Mucosa of gallbladder (tissue), 1 donor: ENCODE measurements around the gene RBBP8NL. TPM values are rescaled to one million over a fixed set of nuclear protein-coding genes. Genes with fewer than 3 reads are reported as not detected.
"Not testable (repeated sequence)": the region's sequence is repeated elsewhere in the genome, so short reads cannot be mapped to it uniquely, and the experiment has no call there.

Experiments used
- DNase-seq: peaks from one replicate; pipeline ENCODE4 v3.0.0-alpha.2; 2020; ENCODE audit warnings: low spot score
- total RNA-seq: library from RNA; stranded (reverse); gene quantifications from one replicate; pipeline ENCODE4 v1.2.1, GENCODE V29; 2021
- donor health status: DM: no; HTN: no; CAD: no.

RBBP8NL gene
- total RNA-seq, 1 donor from 2014 or later, result 6.2 TPM

DNA sequence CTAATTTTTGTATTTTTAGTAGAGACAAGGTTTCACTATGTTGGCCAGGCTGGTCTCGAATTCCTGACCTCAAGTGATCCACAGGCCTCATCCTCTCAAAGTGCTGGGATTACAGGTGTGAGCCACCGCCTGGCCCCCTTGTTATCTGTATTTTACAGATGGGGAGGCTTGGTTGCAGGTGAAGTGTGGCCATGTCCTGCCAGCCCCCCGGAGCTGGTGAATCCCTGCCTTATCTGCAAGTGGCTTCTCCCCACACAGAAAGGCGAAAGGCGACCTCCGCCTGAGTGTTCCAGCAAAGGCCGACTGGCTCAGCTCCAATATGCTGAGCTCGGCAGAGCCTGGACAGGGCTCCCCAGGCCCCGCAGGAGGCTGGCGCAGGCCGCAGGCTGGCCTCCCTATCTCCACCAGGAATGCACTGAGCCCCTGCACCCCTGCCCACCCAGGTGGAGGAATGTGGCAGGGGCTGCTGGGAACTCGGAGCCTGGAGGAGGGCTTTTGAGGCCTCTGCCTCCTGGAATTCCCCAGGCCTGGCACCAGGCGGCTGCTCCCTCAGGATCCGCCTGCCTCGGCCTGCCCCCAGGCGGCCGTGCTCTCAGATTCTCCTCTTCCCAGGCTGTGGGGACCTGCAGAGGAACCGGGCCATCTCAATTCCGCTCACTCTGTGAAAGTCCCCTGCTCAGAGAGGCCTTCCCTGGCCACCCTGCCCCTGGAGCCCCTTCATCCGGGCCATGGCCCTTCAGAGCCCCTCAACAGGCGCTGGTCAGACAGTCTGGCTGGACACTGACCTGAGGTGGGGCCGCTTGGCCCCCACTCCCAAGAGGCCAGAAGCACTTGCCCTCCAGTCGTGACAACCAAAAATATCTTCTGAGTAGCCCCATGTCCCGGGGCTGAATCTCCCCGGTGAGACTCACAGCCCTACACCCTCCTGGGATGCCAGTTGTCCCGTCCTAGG, 51.0 kb downstream of the RBBP8NL start:
- DNase-seq, result no peak

GRCh38 chr20:62374331-62375152, 52.8 kb downstream of the RBBP8NL start:
- no peak for DNase-seq

GRCh38 chr20:62373631-62374179, 53.6 kb downstream of the RBBP8NL start:
- not testable (repeated sequence) for DNase-seq

GRCh38 chr20:62372042-62372993, 55.0 kb downstream of the RBBP8NL start:
- DNase-seq, result no peak

DNA sequence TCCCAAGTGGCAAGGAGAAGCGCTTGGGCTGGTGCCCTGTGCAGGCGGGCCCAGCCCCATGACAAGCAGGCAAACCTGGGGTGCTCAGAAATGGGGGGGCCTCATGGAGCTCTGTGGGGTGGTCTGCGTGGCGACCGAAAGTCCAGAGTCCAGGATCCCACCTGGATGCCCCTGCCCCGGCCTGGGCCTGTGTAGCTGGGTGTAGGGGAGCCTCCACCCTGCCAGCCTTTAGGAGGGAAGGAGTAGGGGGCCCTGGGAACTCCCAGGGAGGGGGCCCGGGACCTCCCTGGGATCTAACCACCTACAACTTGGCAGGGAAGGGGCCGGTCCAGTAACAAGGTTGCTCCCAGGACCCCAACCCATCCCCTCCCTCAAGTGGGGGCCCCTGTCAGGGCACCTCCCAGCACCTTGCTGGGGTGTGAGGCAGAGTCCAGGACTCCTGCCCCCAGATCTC, 55.7 kb downstream of the RBBP8NL start:
- DNase-seq, result no peak

DNA sequence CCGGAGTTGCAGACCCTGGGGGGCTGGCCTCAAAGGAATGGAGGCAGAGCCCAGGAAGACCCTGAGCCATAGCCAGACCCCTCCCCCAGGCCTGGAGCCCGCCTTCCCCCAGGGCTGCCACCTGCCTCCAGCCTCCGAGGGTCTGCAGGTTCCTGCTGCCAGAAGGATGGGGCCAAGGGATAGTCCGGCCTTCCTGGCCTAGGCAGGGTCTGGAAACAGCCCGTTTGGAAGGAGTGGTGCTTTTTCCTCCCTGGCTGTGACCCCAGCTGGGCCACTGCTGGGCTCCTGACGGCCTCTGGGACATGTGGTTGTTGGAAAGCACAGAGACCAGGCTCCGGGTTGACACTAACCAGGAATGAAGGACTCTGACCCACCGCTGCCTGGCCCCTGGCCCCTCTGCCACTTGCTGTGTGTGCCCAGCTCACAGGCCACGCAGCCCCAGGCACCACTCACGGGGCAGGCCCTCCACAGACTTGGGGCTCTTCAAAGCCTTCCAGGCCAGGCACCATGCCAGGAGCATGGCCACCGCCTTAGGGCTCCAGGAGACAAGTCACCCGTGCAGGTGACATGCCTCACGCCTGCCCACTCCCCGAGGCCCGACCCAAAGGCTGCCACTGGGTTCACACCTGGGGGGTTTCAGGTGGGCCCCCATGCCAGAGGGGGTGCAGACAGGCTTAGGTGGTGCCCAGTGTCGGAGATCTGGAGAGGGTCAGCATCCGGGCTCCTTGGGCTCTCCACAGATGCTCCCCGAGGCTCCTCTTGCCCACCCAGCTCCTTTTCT, 56.3 kb downstream of the RBBP8NL start:
- DNase-seq, result no peak

DNA sequence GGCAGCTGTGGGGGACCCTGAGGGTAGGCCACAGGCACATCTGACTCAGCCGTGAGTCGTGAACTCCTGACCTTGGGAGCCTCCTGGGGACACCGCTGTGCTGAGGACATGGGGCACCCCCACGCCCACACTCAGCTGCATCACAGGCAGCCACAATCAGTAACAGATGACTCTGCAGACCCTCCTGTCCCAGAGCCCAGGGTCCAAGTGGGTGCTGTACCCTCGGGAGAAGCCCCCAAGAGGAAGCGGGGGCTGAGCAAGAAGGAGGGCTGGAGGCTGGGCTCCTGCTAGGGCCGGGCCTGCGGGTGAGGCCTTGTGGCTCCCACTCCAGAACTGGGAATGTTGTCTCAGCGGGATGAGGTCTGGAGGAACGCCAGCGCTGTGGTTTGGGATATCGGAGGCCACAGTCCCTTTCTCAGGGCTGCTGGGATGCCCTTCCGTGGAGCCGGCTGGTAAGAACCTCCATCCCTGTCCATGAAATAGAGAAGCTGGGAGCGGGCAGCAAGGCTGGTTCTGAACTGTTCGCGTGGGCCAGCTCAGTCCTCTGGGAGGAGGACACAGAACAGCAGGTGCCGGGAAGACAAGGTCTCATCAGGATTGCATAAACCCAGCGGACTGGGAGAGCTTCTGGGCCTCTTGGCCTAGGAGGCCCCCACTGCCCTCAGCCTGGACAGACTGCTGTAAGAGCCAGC, 57.1 kb downstream of the RBBP8NL start:
- no peak for DNase-seq

- no peak for DNase-seq
Measured at GRCh38 chr20:62369815-62370114, 57.6 kb downstream of the RBBP8NL start.

DNA sequence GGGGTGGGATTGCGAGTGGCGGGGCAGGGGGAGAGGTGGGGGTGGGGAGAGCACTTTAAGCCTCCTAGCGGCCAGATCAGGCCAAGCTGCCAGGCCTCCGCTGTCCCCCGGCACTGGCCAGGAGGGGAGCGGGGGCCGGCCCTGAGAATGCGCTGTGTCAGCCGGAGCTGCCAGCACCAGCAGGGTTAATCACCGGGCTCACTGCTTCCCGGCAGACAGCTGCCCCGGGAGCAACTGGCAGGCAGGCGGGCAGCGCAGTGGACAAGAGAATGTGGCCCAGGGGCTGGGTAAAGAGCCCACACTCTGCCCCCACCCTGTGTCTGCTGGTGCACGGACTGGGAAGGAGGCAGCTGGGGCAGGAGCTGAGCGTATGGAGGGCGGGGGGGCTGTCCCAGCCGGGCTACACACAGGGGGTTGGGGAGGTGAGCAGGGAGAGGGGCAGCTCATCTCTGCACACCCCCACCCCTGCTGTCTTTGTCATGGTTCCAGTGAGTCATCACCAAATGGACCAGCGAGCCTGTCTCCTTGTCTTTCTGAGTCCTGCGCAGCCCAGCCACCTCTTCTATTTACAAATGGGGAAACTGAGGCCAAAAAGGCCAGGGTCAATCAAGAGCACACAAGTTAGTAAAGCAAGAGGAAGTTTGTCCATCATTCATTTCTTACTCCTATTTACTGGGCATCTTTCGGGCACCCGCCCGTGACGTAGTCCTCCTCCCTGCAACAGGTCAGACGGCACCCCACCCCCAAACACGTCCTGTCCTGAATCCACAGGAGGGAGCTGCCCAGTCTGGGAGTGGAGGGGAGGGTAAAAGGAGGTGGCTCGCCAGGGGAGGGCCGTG, 58.1 kb downstream of the RBBP8NL start:
- no peak for DNase-seq

DNA sequence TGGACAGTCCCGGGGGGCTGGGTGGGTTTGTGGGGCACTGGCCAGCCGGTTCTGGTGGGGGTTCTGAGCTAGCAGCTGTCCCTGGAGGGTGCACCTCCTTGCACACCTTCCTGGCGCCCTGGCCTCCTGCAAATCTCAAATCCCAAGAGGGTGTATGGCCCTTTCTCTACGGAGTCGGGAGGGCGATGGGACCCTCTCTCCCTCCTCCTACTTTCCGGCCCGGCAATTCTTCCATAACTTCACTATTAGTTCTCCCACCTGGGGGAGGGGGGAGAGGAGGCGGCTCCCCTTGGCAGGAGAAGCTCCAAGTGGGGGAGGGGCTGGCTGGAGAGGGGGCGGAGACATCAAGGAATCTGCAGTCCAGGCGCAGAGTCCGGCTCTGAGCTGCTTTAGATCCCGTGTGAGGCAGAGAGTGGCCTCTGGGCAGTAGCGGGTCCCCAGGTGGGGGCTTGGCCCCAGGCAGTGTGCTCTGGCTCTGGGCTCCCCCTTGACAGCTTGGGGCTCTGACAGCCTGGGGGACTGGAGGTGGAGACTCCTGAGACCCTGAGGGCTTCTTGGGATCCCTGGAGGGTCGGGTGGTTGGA, 58.9 kb downstream of the RBBP8NL start:
- no peak for DNase-seq

DNA sequence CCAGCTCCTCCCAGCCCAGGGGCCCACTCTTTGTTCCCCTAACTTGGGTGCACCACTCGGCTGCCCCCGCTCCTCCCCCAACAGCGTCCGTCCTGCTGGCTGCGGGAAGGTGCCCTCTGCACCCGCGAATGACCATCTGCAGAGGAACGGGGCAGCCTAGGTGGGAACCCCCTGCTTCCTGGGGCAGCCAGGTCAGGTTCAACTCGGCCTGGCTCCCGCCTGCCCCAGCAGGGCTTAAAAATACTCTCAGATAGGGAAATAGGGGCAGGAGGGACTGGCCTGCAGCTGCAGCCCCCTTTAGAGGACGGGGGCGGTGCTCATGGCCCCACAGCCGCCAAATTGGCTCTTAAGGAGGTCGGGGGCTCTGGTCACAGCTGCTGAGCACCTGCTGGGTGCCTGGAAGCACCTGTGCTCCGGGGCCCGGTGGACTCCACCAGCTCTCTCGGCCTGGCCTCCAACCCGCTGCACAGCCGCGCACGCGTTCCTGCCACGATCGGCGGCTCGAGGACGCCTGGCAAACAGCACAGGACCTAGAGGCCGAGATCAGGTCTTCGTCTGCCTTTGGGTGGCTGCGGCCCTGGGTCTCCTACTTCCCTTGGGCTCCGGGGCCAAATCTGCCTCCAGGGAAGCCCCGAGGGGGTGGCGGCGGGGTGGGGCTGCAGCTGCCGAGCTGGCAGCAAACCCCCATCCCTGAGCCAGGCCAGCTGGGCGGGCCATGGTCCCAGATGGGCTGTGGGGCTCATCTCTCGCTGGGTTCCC, 59.5 kb downstream of the RBBP8NL start:
- DNase-seq, result no peak

DNA sequence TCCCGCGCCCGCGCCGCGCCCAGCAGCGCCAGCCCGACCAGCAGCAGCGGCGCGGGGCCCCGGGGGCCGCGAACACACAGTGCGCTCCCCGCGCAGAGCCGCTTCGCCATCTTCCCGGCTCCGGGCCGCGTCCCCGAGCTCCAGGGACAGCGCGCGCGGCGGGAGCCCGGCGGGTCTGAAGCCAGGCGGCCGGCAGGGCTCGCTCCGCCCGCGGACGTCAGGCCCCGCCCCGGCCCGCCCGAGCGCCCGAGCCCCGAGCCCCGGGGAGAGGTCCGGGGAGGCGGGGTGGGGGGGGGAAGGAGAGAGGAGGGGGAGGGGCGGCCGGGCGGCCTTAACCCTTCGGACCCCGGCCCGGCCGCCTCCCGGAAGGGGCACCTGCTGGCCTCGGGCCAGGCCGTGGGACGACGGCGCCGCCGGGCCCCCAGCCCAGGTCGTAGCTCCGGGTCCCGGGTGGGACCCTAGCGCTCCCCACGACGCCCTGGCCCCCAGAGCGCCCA, 60.2 kb downstream of the RBBP8NL start, which contains the start of gene LAMA5:
Gene LAMA5 (minus strand): TSS at position 177 of the 497 bp plus-strand sequence. CDS start 67 bp downstream, at position 110.
- DNase-seq, result no peak

DNA sequence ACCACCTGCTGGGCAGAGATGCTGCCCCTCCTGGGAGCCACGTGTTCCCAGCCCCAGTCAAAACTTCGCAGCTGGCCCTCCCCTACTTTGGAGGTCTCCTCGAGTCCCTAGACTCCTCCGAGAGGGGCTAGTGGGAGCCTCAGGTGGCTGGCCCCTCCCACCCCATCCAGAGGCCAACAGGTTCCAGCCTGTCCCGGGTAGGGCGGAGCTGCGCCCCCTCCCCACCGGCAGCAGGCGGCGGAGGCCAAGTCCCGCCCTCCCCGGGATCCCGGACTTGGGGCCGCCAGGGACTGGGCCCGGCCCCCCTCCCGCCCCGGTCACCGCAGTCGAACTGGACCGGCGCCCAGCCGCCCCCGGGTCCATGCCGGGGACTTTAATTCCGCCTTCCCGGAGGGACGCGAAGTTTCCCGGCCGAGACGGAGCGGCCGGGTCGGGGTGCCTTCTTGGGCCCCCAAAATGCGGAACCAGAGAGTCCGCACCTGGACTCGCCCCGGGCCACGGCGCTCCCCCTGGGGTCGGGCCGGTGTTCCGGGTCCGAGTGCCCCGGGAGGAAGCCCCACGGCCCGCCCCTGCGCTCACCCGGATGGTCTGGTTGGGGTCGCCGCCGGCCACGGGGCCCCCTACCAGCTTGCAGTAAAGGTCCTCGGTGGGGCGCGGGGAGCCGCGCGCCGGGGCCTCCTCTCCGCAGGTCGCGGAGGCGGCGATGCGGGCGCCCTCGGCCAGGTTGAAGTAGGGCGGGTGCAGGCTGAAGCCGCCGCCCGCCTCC, 60.8 kb downstream of the RBBP8NL start:
- no peak for DNase-seq

GRCh38 chr20:62365814-62366369, 61.4 kb downstream of the RBBP8NL start:
- DNase-seq, result no peak

GRCh38 chr20:62364911-62365736, 62.2 kb downstream of the RBBP8NL start:
- DNase-seq, result no peak
